ENCODE measurements around the gene NADSYN1.

The NADSYN1 gene

DNA sequence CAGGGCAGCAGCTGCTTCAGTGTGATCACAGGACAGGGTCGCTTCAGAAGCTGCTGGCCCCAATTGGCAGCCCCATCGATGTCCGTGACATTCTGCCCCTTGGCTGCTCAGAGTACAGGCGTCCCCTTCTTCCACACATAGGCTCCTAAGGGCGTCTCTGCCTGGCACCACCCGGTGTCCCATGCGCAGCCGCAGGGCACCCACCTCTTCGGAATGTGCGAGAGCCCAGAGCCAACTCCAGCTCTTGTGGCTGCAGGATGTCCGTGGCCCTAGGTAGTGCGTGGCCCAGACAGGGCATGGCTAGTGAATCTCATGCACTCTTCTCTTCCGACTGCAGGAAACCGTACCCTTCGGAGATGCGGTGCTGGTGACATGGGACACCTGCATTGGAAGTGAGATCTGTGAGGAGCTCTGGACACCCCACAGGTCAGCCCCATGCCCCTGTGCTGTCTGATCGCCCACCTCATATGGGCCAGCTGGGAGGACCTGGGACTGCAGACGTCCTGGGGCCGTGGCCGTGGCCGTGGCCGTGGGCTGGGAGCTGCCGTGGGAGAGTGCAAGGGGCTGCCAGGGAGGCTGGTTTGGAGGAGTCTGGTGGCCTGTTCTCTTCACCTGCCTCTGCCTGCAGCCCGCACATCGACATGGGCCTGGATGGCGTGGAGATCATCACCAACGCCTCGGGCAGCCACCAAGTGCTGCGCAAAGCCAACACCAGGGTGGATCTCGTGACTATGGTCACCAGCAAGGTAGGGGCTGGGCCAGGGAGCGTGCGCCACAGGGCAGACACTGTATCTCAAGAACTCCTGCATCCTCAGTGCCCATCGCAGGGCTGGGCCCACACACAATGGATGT is 20.2 kb downstream of the NADSYN1 start:
- TF ChIP-seq, protein P1, sequence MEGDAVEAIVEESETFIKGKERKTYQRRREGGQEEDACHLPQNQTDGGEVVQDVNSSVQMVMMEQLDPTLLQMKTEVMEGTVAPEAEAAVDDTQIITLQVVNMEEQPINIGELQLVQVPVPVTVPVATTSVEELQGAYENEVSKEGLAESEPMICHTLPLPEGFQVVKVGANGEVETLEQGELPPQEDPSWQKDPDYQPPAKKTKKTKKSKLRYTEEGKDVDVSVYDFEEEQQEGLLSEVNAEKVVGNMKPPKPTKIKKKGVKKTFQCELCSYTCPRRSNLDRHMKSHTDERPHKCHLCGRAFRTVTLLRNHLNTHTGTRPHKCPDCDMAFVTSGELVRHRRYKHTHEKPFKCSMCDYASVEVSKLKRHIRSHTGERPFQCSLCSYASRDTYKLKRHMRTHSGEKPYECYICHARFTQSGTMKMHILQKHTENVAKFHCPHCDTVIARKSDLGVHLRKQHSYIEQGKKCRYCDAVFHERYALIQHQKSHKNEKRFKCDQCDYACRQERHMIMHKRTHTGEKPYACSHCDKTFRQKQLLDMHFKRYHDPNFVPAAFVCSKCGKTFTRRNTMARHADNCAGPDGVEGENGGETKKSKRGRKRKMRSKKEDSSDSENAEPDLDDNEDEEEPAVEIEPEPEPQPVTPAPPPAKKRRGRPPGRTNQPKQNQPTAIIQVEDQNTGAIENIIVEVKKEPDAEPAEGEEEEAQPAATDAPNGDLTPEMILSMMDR (conservative IDR thresholded peaks at IDR 0.05), result no peak
- peak overlapping the region; percentile 81; the same call in 1 of the 2 replicates for H3K27ac ChIP-seq

DNA sequence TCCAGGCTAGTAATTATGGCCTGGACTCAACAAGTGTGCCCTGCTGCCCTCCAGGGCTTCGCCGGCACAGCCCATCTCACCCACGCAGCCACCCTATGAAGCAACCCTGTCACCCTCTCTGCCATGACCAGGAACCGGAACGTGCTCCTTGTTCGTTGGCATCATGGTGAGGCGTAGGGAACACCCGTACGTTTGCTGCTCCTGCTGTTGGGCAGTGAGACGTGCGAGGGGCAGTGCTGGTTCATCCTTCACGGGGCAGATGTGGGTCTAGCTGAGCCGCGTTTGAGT is 20.7 kb downstream of the NADSYN1 start:
- TF ChIP-seq, protein P1 (conservative IDR thresholded peaks at IDR 0.05), result no peak
- H3K27ac ChIP-seq, result no peak overlapping the region

DNA sequence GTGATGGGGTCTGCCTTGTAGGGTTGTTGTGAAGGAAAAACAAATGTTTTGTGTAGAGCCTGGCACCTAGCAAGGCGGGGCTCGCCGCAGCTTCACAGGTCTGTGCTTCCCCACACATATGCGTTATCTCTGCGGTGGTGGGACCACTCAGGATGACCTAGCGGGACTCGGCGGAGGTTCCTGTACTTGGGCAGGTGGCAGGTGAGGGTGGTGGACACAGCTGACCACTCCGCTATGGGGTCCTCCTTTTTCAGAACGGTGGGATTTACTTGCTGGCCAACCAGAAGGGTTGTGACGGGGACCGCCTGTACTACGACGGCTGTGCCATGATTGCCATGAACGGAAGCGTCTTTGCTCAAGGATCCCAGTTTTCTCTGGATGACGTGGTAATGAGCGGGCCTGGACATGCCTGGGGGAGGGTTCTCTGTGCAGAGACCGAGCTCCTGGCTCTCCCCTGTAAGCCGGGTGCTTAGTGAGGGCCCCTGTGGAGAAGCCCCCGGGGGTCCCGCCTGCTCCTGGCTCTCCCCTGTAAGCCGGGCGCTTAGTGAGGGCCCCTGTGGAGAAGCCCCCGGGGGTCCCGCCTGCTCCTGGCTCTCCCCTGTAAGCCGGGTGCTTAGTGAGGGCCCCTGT is 21.3 kb downstream of the NADSYN1 start:
- TF ChIP-seq, protein P1 (conservative IDR thresholded peaks at IDR 0.05), result no peak
- no peak overlapping the region for H3K27ac ChIP-seq

DNA sequence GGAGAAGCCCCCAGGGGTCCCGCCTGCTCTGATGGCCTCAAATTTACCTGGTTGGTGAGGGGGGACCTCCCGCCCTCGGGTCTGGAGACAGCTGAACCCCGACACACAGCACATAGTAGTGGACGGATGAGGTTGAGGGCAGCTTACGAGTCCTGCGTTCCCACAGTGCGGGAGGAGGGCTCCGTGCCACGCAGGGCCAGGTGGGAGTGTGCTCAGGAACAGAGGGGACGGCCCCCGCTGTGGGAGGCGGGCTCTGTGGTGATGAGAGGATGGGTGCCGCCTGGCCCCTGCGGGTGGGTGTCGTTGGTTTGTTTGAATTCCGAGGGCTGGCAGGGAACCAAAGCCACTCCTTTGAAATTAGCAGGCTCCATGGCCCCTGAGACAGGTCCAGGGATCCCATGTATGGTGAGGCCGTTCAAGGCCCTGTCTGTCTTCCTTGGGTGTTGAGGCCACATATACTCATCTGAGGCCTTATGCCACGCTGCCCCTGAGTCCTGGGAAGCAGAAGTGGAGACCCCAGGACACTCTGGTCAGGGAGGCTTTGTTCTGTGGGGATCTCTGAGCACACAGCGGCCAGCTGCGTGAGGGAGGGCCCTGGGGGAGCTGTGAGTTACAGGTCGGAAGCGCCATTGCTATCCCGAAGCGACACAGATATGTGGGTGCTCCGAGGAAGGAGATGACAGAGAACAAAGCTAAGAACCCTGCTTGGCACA is 21.9 kb downstream of the NADSYN1 start:
- H3K27ac ChIP-seq, result no peak overlapping the region
- TF ChIP-seq, protein P1 (conservative IDR thresholded peaks at IDR 0.05), result no peak

GRCh38 chr11:71476031-71476430 is 23.0 kb downstream of the NADSYN1 start:
- TF ChIP-seq, protein P1 (conservative IDR thresholded peaks at IDR 0.05), result no peak
- no peak overlapping the region for H3K27ac ChIP-seq

DNA sequence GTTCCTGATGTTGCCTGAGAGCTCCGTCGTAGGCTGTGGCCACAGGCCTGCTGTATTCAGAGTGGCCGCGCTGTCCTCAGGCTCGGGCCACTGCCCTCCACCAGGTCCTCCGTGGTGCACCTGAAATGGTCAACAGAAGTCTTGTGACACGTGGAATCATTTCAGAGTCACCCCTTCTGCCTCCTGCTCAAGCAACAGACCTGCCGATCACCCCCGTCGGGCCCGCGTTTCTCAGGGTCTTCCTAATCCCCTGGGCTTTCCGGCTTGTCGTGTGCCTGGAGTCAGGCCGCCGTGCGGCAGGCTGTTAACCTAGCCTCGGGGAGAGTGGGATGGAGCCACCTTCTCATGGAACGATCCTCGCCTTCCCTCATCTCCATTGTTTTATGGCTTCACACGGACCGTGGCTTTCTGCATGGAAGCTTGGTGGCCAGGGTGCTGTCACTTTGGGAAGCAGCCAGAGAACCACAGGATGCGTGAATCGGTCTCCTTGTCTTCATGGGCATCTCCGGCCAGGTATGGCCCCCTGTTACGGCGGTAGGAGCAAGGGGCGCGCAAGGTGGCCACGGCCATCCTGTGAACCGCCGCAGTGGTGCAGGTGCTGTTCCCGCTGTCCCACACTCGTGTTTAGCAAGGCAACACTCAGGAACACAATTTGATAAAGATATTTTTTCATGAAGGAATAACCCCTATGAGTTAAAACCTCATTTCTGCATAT is 24.1 kb downstream of the NADSYN1 start:
- TF ChIP-seq, protein P1 (conservative IDR thresholded peaks at IDR 0.05), result no peak
- H3K27ac ChIP-seq, result no peak overlapping the region
